ENCODE data around the gene KCNH5. TPM values are rescaled to one million over a fixed set of nuclear protein-coding genes. Genes with fewer than 3 reads are reported as not detected.

KCNH5 gene
- total RNA-seq (2014; rRNA removed; shearing (Covaris generic)): 0.57 and 1.2 TPM in 2 replicates

GRCh38 chr14:63045234-63045611 lies at the start of gene KCNH5:
Gene KCNH5, minus strand, starts transcription at chr14:63045458. Its CDS starts 272 bp downstream, at chr14:63045186.

Other genes starting within 250 kb of the KCNH5 start
- gene RHOJ, start 159.0 kb upstream of the KCNH5 start, total RNA-seq (2014; rRNA removed; shearing (Covaris generic)): 3.7 and 5.8 TPM in 2 replicates